ENCODE results near the gene POLG. TPM values are rescaled to one million over a fixed set of nuclear protein-coding genes. Genes with fewer than 3 reads are reported as not detected.

Gene POLG
- total RNA-seq, 3 donors from 2014 or later, result 59.4 to 73.7 (median 66.0) TPM

DNA sequence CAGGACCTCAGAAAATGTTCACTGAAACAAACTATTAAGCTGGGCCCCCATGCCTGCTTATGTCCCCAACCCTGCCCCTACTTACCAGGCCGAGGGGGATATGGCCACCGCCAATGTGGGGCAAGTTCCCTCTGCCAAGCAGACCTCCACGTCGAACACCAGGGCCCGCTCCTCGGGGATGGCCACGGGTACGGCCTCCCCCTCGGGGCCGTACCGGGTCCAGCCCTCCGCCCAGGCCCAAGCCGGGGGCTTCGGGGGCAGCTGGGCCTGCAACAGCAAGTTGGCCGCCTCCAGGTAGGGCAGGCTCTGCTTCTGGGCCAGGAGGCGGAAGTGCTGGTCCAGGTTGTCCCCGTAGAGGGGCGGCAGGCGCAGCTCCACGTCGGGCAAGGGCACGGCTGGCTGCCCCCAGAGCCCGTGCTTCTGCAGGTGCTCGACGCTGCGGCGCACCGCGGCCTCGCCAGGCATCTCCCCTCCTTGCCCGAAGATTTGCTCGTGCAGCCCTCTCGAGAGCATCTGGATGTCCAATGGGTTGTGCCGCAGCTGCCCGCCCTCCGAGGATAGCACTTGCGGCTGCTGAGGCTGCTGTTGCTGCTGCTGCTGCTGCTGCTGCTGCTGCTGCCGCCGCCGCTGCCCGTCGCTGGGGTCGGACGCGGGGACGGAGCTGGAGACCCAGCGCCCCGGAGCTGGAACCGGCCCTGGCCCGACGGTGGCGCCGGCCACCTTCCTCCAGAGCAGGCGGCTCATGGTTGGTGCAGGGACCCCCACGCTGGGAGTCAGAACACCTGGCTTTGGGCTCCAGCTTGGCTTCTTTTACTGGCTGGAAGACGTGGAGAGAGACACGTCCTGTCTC lies 1.4 kb downstream of the POLG start:
- Histone ChIP-seq H3K9me3 (no peaks in the 10 kb centered on the region), H3K36me3 (ENCODE audit: low read depth) (peaks cover 10% of the 10 kb centered on the region), H3K4me3 (peak overlapping the region; percentile 77), H3K4me1 (ENCODE audit: low read depth) (peaks cover 54% of the 10 kb centered on the region)
- ATAC-seq (no peak), DNase-seq (no peak)
- TF ChIP-seq, protein P1, sequence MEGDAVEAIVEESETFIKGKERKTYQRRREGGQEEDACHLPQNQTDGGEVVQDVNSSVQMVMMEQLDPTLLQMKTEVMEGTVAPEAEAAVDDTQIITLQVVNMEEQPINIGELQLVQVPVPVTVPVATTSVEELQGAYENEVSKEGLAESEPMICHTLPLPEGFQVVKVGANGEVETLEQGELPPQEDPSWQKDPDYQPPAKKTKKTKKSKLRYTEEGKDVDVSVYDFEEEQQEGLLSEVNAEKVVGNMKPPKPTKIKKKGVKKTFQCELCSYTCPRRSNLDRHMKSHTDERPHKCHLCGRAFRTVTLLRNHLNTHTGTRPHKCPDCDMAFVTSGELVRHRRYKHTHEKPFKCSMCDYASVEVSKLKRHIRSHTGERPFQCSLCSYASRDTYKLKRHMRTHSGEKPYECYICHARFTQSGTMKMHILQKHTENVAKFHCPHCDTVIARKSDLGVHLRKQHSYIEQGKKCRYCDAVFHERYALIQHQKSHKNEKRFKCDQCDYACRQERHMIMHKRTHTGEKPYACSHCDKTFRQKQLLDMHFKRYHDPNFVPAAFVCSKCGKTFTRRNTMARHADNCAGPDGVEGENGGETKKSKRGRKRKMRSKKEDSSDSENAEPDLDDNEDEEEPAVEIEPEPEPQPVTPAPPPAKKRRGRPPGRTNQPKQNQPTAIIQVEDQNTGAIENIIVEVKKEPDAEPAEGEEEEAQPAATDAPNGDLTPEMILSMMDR (IDR thresholded peaks at IDR 0.05), result no peak
- intact Hi-C loops (cut with DNase I, micrococcal nuclease), result no loop called here

DNA sequence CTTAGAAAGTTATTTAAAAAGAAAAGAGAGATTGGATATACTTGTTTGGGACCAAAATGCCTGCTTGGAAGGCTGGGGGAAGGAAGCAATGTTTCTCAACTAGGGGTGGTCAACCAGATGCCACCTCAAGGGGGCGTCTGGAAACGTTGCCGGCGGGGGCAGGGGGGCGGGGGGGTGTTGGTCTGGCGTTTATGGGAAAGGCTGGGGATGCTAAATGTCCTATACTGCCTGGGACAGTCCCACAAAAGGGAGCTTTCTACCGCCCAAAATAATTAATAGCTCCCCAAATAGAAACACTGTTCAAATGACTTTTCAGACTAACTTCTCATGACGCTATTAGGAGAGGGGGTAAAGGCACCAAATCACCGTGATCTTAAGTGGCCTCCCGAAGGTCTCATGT lies 2.2 kb downstream of the POLG start:
- no peaks in the 10 kb centered on the region for H3K9me3 ChIP-seq
- DNase-seq (no peak), ATAC-seq (no peak)
- peaks cover 59% of the 10 kb centered on the region for H3K4me1 ChIP-seq (ENCODE audit: low read depth)
- TF ChIP-seq, protein P1 (IDR thresholded peaks at IDR 0.05), result no peak
- H3K4me3 ChIP-seq, result no peak overlapping the region
- intact Hi-C loops (cut with DNase I, micrococcal nuclease), result no loop called here
- peaks cover 13% of the 10 kb centered on the region for H3K36me3 ChIP-seq (ENCODE audit: low read depth)

GRCh38 chr15:89330881-89331595 lies 3.6 kb downstream of the POLG start:
- no peak overlapping the region for H3K4me3 ChIP-seq
- intact Hi-C loops (cut with DNase I, micrococcal nuclease), result no loop called here

DNA sequence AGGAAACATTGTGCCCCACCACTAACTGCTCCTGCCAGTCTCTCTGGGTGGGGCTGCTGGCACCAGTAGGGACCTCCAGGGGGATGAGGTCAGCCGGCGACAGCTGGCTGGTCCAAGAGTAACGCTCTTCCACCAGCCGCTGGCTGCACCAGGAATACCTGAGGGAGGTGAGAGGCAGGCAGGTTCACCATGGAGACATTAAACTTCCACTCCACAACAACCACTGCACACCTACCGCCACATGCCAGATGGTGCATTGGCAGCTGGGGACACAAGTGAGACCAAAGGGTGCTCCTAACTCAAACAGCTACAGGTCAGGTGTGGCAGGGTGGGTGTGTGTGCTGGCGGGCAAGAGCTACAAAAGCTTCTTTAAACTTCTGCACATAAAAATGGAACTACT lies 4.5 kb downstream of the POLG start:
- H3K4me1 ChIP-seq (ENCODE audit: low read depth), result peaks cover 59% of the 10 kb centered on the region

More at GRCh38 chr15:89330881-89331595, 3.6 kb downstream of the POLG start:
- no peak for DNase-seq
- H3K36me3 ChIP-seq (ENCODE audit: low read depth), result peaks cover 24% of the 10 kb centered on the region
- no peaks in the 10 kb centered on the region for H3K9me3 ChIP-seq
- no peak for ATAC-seq
- TF ChIP-seq, protein P1 (IDR thresholded peaks at IDR 0.05), result no peak
- peaks cover 59% of the 10 kb centered on the region for H3K4me1 ChIP-seq (ENCODE audit: low read depth)

GRCh38 chr15:89329329-89330084 lies 5.1 kb downstream of the POLG start:
- no peak overlapping the region for H3K4me3 ChIP-seq
- H3K4me1 ChIP-seq (ENCODE audit: low read depth), result peaks cover 57% of the 10 kb centered on the region
- H3K9me3 ChIP-seq, result no peaks in the 10 kb centered on the region
- DNase-seq (no peak), ATAC-seq (no peak)
- TF ChIP-seq, protein P1 (IDR thresholded peaks at IDR 0.05), result no peak
- peaks cover 25% of the 10 kb centered on the region for H3K36me3 ChIP-seq (ENCODE audit: low read depth)
- intact Hi-C loops (cut with DNase I, micrococcal nuclease), result no loop called here

More for the DNA sequence above, 4.5 kb downstream of the POLG start:
- intact Hi-C loops (cut with DNase I, micrococcal nuclease), result no loop called here
- TF ChIP-seq, protein P1 (IDR thresholded peaks at IDR 0.05), result no peak
- DNase-seq (peak; percentile 75 to 80 (median 77)), ATAC-seq (peak; percentile 50)
- no peaks in the 10 kb centered on the region for H3K9me3 ChIP-seq
- H3K4me3 ChIP-seq, result no peak overlapping the region
- H3K36me3 ChIP-seq (ENCODE audit: low read depth), result peaks cover 31% of the 10 kb centered on the region

Measured in mucosa of descending colon (tissue), 3 donors.